Dendritic cell treated with granulocyte-macrophage colony-stimulating factor and Interleukin-4, amounts not matched to agents 40 ng/mL and 50 ng/mL, for 4 days (primary cell): Measurements from ENCODE around the gene RHOC.
A peak's percentile ranks its signal among the peaks of the same experiment; 100 is the strongest.

Experiments used
- H3K27ac Mint-ChIP-seq: one replicate; pipeline ENCODE4 v1.8.0; 2022; ENCODE audit warnings: mild to moderate bottlenecking, mixed read lengths
- H3K27me3 Mint-ChIP-seq: one replicate; pipeline ENCODE4 v1.8.0; 2022; ENCODE audit warnings: mild to moderate bottlenecking, mixed read lengths
- H3K36me3 Mint-ChIP-seq: one replicate; pipeline ENCODE4 v1.8.0; 2022; ENCODE audit warnings: low read depth, mixed read lengths
- H3K4me1 Mint-ChIP-seq: one replicate; pipeline ENCODE4 v1.8.0; 2022; ENCODE audit warnings: low read depth, mixed read lengths
- H3K4me3 Mint-ChIP-seq: one replicate; pipeline ENCODE4 v1.8.0; 2022; ENCODE audit warnings: mild to moderate bottlenecking, moderate library complexity, mixed read lengths
- H3K9me3 Mint-ChIP-seq: one replicate; pipeline ENCODE4 v1.8.0; 2022; ENCODE audit warnings: mixed read lengths
- intact Hi-C: fragments of 100-400 bp; cut with micrococcal nuclease; formaldehyde crosslinking; loops from one replicate; pipeline ENCODE4 v1.15.0; 2022

Gene RHOC

DNA sequence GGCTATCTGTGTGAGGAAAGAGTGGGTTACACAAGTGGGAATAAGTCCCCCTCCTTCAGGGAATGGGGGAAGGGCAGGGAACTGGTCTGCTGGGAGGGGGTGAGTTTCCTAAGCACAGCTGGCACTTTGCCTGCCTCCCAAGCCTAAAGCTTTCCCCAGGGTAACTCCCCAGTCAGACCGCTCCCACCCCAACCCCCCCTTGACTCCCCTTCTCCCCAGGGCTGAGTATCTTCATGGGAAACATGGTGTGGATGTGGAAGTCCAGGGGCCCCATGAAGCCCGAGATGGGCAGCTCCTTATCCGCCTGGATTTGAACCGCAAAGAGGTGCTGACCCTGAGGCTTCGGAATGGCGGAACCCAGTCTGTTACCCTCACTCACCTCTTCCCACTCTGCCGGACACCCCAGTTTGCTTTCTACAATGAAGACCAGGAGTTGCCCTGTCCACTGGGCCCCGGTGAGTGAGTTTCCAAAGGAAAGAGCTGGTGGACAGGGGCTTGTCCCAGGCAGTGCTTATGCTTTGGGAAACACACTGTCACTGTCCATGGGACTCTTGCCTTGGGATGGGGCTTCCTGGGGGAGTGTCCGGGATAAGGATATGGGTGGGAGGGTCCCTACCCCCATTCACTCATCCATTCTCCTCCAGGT is 17.6 kb downstream of the RHOC start:
- intact Hi-C loops: no loop called here
- Mint-ChIP-seq H3K4me1 (peaks cover 2% of the 10 kb centered on the region), H3K27ac (no peak overlapping the region), H3K27me3 (no peaks in the 10 kb centered on the region), H3K9me3 (no peaks in the 10 kb centered on the region), H3K36me3 (peaks cover 48% of the 10 kb centered on the region), H3K4me3 (no peak overlapping the region)

- no peaks in the 10 kb centered on the region for H3K9me3 Mint-ChIP-seq
- intact Hi-C loops: no loop called here
- H3K27me3 Mint-ChIP-seq: no peaks in the 10 kb centered on the region
- no peak overlapping the region for H3K27ac Mint-ChIP-seq
- no peaks in the 10 kb centered on the region for H3K4me1 Mint-ChIP-seq
- H3K4me3 Mint-ChIP-seq: no peak overlapping the region
- peaks cover 43% of the 10 kb centered on the region for H3K36me3 Mint-ChIP-seq
These were observed 18.1 kb downstream of the RHOC start for GRCh38 chr1:112688781-112689193.

DNA sequence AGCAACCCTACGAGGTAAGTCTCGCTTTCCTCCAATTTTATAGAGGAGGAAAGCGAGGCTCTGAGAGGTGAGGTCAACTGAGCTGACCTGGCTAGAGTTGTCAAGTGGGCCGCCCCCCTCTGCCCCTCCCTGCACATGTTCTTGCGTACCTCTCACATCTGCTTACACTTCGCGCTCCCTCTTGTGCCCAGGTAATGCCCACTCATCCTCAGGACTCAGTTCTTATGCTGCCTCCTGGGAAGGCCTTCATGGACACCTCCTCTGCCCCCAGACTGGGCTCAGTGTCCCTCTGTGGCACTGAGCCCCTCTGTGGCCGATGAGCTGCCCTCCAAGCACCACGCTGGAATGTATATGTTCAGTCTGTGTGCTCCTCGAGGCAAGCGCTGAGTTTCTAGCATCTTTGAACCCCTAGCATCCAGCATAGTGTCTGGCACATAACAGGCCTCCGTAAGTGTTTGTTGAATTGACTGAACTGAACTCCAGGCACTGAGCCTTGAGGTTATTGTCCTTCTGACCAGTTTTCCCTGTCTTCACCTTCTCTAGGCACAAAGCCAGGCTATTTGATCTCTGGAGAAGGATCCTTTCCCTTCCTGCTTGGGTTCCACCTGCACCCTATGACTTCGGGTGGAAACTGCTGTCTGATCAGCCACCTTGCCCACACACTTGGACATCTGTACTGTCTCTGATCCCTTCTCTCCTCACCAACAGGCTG is 19.0 kb downstream of the RHOC start:
- Mint-ChIP-seq H3K27me3 (no peaks in the 10 kb centered on the region), H3K27ac (no peak overlapping the region), H3K4me1 (no peaks in the 10 kb centered on the region), H3K9me3 (no peaks in the 10 kb centered on the region), H3K4me3 (no peak overlapping the region), H3K36me3 (peaks cover 37% of the 10 kb centered on the region)
- intact Hi-C loops: no loop called here

GRCh38 chr1:112687361-112687760 is 19.6 kb downstream of the RHOC start:
- Mint-ChIP-seq H3K27me3 (no peaks in the 10 kb centered on the region), H3K4me3 (no peak overlapping the region), H3K36me3 (peaks cover 31% of the 10 kb centered on the region), H3K4me1 (no peaks in the 10 kb centered on the region), H3K27ac (no peak overlapping the region), H3K9me3 (no peaks in the 10 kb centered on the region)
- intact Hi-C loops: no loop called here

DNA sequence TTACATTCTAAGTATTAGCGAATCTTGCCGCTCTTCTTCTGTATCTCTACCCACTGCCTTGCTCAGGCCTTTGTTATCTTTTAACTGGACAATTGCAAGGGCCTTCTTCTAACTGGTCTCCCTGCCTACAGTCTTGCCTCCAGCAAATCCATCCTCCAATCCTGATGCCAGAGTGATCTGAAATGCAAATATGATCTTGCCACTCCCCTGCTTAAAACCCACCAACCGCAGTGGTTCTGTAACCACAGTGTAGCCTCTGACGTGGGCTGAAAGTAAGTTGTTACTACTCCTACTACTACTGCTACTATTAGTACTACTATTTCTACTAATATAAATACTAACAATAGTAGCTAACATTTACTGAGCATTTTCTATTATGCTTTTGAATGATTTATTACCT is 20.1 kb downstream of the RHOC start:
- H3K27ac Mint-ChIP-seq: no peak overlapping the region
- no peaks in the 10 kb centered on the region for H3K4me1 Mint-ChIP-seq
- no peaks in the 10 kb centered on the region for H3K9me3 Mint-ChIP-seq
- H3K36me3 Mint-ChIP-seq: peaks cover 25% of the 10 kb centered on the region
- no peak overlapping the region for H3K4me3 Mint-ChIP-seq
- intact Hi-C loops: no loop called here
- H3K27me3 Mint-ChIP-seq: no peaks in the 10 kb centered on the region

- Mint-ChIP-seq H3K36me3 (peaks cover 21% of the 10 kb centered on the region), H3K9me3 (no peaks in the 10 kb centered on the region), H3K27ac (no peak overlapping the region), H3K27me3 (no peaks in the 10 kb centered on the region), H3K4me1 (no peaks in the 10 kb centered on the region), H3K4me3 (no peak overlapping the region)
- intact Hi-C loops: no loop called here
These were observed 20.5 kb downstream of the RHOC start for GRCh38 chr1:112686417-112686816.

DNA sequence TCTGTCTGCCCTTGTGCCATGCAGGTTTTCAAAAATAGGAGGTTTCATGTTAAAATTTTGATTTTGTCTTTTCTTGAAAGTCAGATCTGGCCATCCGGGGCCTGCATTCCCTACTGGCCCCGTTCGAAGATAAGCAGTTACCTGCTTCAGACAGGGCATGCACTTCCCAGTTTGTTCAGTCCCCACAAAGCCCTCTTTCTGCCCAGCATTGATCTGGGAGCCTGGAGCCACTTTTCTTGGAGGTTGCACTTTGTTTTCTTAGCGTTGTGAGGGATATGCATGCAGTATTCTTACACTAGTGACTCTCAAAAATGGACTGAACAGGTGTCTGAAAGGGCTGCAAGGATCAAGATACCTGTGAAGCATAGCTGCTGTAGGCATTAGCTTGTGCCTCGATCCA is 21.0 kb downstream of the RHOC start:
- Mint-ChIP-seq H3K4me3 (no peak overlapping the region), H3K36me3 (peaks cover 21% of the 10 kb centered on the region), H3K9me3 (no peaks in the 10 kb centered on the region), H3K27me3 (no peaks in the 10 kb centered on the region), H3K27ac (no peak overlapping the region), H3K4me1 (no peaks in the 10 kb centered on the region)
- intact Hi-C loops: no loop called here

DNA sequence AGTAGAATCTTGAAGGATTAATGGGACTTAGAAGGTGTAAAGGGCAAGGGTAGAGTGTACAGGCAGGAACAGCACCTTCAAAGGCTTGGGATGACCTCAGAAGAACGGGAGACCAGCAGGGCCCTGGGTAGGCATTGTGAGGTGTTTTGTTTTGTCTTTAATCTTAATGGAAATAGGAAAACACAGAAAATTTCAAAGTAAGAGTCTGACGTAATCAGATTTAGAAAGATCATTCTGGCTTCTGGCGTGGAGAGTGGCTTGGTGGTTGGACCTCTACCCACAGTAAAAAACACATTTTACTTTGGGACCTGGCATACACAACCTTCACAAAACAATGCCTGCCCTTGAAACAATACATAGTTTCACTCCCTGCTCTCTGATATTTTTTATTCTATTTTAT is 28.3 kb downstream of the RHOC start:
- no peak overlapping the region for H3K27ac Mint-ChIP-seq
- intact Hi-C loops: no loop called here
- H3K36me3 Mint-ChIP-seq: peaks cover 8% of the 10 kb centered on the region
- no peaks in the 10 kb centered on the region for H3K9me3 Mint-ChIP-seq
- peaks cover 27% of the 10 kb centered on the region for H3K4me1 Mint-ChIP-seq
- peaks cover 9% of the 10 kb centered on the region for H3K27me3 Mint-ChIP-seq
- no peak overlapping the region for H3K4me3 Mint-ChIP-seq

- no peak overlapping the region for H3K27ac Mint-ChIP-seq
- peaks cover 16% of the 10 kb centered on the region for H3K36me3 Mint-ChIP-seq
- peaks cover 34% of the 10 kb centered on the region for H3K4me1 Mint-ChIP-seq
- no peaks in the 10 kb centered on the region for H3K9me3 Mint-ChIP-seq
- H3K27me3 Mint-ChIP-seq: peaks cover 9% of the 10 kb centered on the region
- no peak overlapping the region for H3K4me3 Mint-ChIP-seq
- intact Hi-C loops: no loop called here
These were observed 29.4 kb downstream of the RHOC start for GRCh38 chr1:112677501-112677900.

DNA sequence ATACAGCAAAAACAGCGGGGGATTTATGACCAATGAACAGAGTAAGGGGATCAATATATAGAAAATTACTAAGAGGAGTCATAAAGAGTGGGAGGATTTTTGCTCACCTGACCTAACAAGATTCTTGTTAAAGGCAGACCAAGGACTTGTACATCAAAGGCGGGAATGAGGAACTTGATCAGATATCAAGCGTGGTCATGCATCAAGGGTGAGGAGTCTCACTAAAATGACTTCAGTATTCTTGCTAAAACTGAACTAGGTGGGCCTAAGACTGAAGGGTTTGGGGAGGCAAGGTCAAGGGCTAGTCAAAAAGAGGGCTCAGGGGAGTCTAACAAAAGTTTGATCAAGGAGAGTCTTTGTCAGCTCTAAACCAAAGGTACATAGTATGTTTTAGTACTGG is 30.4 kb downstream of the RHOC start:
- Mint-ChIP-seq H3K27ac (no peak overlapping the region), H3K4me3 (no peak overlapping the region), H3K36me3 (peaks cover 25% of the 10 kb centered on the region), H3K9me3 (no peaks in the 10 kb centered on the region), H3K4me1 (peaks cover 34% of the 10 kb centered on the region), H3K27me3 (peaks cover 9% of the 10 kb centered on the region)
- intact Hi-C loops: no loop called here

- Mint-ChIP-seq H3K27me3 (peaks cover 9% of the 10 kb centered on the region), H3K36me3 (peaks cover 32% of the 10 kb centered on the region), H3K4me1 (peaks cover 34% of the 10 kb centered on the region), H3K9me3 (no peaks in the 10 kb centered on the region), H3K27ac (peak overlapping the region; percentile 100), H3K4me3 (peak overlapping the region; percentile 100)
- intact Hi-C loops: loop anchor here (2.0 kb wide), 1 partner anchor 29 kb away; no protein-coding TSS in a partner anchor
These were observed 31.1 kb downstream of the RHOC start for GRCh38 chr1:112675728-112676381.

- peaks cover 39% of the 10 kb centered on the region for H3K36me3 Mint-ChIP-seq
These were observed 31.8 kb downstream of the RHOC start for GRCh38 chr1:112674986-112675727.

GRCh38 chr1:112674440-112674985 is 32.4 kb downstream of the RHOC start, which contains the start of gene MOV10:
Gene MOV10, plus strand, starts transcription at chr1:112674659. Its CDS starts 254 bp downstream, at chr1:112674913.
- H3K27me3 Mint-ChIP-seq: peaks cover 9% of the 10 kb centered on the region
- peak within 1 kb of the TSS; percentile 100 for H3K27ac Mint-ChIP-seq
- no peaks in the 10 kb centered on the region for H3K9me3 Mint-ChIP-seq
- H3K4me3 Mint-ChIP-seq: peak within 1 kb of the TSS; percentile 100
- peaks cover 34% of the 10 kb centered on the region for H3K4me1 Mint-ChIP-seq
- intact Hi-C loops: loop anchor here (2.0 to 5.0 kb wide), 2 partner anchors 30 to 47 kb away; no protein-coding TSS in a partner anchor
- peaks cover 46% of the 10 kb centered on the region for H3K36me3 Mint-ChIP-seq

More at GRCh38 chr1:112674986-112675727, 31.8 kb downstream of the RHOC start:
- intact Hi-C loops: loop anchor here (2.0 to 5.0 kb wide), 2 partner anchors 30 to 48 kb away; no protein-coding TSS in a partner anchor
- Mint-ChIP-seq H3K27ac (peak overlapping the region; percentile 100), H3K4me3 (peak overlapping the region; percentile 100), H3K27me3 (peaks cover 9% of the 10 kb centered on the region), H3K9me3 (no peaks in the 10 kb centered on the region), H3K4me1 (peaks cover 34% of the 10 kb centered on the region)
